DMS79 (cell line): Measurements from ENCODE around the gene KRT71.
A peak's percentile ranks its signal among the peaks of the same experiment; 100 is the strongest.

Experiments used
- DNase-seq: peaks from one replicate; lab custom pipeline; 2025; lab: John Stamatoyannopoulos, UW

KRT71 gene

GRCh38 chr12:52495389-52495788 is 57.6 kb downstream of the KRT71 start:
- DNase-seq = peak; percentile 63

DNA sequence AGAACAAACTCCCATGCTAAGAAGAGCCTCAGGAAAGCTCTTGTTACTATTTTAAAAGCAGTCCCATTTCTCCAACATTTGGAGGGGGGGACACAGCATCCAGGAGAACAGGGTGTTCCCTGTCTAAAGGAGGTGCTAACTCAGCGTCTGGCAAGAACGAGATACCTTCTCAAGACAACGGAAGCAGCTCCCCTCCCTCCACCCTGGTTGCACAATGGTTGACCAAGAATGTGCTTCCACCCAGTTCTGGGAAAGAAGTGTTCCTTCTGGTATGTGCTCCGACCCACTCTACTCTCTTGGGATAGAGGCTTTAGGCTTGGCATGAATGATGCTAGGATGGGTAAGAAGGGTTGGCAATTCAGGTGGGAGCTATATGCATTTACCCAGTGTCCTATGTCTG is 58.4 kb downstream of the KRT71 start:
- DNase-seq = no peak

- no peak for DNase-seq
Measured at GRCh38 chr12:52494100-52494499, 58.8 kb downstream of the KRT71 start.
